GM12873 (cell line): ENCODE results near the gene GNG4.

ENCODE experiments used
- TF ChIP-seq, protein P1 (sequence below): IDR thresholded peaks from 2 replicates; pipeline ENCODE4 v1.5.1; 2012; ENCODE audit warnings: low read depth, mild to moderate bottlenecking, moderate library complexity, low read length, control low read depth; ENCODE audit not compliant: insufficient read depth; ENCODE audit errors: missing control alignments

The GNG4 gene

DNA sequence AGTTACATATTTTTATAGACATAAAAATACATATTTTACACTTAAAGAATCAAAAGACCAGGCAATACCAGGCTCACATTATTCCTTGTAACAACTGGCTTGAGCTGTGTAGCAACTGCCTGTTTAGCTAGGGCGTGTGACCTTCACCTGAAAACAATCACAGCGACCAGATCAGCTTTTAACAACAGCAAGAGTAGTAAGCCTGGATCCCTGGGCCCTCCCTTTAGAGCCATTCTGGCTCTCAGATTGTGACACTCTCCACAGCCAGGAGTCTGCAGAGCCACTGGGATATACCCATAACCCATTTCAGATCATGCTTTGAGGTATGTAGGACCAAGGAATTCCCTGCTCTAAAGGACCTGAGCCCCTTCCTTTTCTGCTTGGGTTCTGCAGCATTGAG, 29.4 kb upstream of the GNG4 start:
- TF ChIP-seq, protein P1, sequence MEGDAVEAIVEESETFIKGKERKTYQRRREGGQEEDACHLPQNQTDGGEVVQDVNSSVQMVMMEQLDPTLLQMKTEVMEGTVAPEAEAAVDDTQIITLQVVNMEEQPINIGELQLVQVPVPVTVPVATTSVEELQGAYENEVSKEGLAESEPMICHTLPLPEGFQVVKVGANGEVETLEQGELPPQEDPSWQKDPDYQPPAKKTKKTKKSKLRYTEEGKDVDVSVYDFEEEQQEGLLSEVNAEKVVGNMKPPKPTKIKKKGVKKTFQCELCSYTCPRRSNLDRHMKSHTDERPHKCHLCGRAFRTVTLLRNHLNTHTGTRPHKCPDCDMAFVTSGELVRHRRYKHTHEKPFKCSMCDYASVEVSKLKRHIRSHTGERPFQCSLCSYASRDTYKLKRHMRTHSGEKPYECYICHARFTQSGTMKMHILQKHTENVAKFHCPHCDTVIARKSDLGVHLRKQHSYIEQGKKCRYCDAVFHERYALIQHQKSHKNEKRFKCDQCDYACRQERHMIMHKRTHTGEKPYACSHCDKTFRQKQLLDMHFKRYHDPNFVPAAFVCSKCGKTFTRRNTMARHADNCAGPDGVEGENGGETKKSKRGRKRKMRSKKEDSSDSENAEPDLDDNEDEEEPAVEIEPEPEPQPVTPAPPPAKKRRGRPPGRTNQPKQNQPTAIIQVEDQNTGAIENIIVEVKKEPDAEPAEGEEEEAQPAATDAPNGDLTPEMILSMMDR = no peak

DNA sequence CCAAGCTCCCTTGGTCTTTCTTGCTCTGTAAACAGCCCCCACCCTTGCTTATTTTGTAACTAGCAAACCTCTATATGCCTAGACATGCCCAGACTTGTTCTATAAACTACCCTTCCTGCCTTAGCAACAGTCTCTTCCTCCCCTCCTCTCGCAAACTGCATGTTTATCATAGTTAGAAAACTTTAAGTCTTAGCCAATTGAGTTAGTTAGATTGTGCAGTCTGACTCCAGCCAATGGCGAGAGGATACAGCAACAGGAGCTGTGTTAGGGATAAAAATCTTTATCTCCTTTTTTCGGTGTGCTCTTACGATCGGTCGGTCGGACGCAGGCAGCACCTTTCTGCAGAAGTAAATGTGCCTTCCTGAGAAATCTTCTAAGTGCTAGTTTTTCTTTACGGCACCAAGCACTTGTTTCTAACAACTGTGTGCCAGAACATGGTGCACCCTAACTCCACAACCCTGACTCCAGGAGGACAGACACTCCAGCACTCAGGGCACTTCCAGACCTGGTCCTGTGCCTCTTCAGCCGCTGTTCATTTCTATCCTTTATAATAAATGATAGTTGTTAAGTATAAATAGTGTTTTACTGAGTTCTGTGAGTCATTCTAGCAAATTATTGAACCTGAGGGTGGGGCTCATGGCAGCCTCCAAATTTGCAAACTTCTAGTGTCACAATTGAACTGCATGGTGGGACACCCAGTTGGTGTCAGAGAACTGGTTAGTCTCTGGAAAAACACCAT, 25.7 kb upstream of the GNG4 start:
- TF ChIP-seq, protein P1 = no peak

DNA sequence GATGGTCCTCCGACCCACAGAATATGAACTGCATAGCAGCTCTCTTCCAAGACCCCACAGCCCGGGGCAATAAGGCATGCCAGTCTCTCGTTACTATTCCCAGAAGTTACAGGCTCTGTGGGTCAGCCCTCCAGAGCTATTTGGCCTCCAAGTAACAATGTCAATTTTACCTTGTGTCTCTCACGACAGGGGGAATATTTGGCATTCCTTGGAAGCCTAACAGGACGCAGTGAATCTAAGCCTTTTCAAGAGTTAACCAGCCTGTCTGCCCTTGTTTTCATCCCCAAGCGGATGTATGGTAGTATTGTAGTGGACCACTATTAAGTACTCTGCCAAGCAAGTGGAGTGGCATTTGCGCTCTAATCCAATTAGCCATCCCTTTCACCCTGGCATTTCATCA, 24.4 kb upstream of the GNG4 start:
- TF ChIP-seq, protein P1 = no peak

DNA sequence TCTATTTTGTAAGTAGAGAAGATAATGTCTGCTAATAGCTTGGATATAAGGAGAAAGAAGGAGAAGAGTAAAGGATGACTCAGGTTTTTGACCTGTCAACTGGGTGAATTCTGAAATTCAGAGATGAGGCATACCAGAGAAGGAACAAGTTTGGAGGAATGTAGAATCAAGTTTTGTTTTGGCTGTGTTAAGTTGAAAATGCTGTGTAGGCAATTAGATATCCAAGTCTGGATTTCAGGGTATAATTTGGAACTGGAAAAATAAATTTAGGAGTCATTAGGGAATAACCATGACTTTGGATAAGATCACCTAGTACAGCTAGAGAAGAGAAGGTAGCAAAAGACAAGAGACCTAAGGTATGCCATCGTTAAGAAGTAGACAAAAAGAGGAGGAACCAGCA, 22.4 kb upstream of the GNG4 start:
- TF ChIP-seq, protein P1 = no peak

DNA sequence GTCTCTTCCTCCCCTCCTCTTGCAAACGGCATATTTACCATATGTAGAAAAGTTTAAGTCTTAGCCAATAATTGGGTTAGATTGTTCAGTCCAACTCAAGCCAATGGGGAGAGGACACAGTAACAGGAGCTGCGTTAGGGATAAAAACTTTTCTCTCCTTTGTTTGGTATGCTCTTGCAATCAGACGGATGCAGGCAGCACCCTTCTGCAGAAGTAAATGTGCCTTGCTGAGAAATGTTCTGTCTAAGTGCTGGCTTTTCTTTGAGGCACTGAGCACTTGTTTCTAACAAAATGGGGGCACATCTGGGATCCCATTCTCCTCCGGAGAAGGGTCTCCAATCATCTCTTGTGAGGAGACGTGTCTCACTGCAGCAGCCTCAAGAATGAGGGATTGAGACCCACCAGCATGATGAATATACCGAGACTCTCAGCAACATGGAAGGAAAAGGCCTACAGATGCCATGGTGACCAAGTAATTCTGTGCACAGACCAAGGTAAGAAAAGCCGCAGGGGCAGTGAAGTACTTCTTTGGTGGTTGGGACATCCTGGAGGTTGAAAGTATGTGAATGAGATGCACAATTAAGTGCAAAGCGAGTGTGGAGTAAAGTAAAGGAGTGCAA, 20.7 kb upstream of the GNG4 start:
- TF ChIP-seq, protein P1 = no peak

DNA sequence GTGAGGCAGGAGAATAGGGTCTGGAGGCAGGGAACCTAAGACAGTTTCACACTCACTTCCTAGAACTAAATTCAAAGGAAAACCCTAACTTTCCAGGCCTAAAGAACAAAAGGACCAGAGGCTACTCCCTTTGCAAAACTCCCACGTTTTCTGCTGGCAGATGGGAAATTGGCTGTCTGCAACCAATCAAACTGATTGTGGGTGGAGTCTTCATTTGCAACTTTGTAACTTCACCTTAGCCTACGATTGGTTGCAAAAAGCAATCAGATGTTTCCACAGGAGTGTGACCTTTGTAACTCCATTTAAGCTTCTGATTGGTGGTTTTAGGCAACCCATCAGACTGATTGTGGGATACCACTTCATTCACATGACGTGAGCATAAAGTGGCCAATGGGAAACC, 19.7 kb upstream of the GNG4 start:
- TF ChIP-seq, protein P1 = no peak

DNA sequence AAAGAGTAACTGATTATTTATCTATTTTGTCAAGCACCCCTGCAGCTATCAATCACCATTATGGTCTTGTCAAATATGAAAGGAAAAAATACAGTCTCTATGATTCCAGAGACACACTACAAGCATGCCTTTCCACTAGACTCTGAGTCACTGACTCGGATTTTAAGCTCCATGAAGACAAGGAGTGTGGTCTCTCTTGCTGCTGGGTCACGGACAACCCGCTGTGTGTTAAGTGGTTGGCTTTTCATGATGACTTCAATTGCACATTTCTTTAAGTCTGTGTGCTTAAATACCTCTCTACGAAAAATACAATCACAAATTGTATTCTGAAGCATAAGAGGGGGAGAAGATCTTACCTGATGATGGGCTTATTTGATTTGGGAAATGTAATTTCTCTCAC, 14.0 kb upstream of the GNG4 start:
- TF ChIP-seq, protein P1 = no peak
